ENCODE data around the gene NSMCE3.
A peak's percentile ranks its signal among the peaks of the same experiment; 100 is the strongest.

The NSMCE3 gene

GRCh38 chr15:29269485-29270168 lies at the start of gene NSMCE3:
Gene NSMCE3, minus strand, starts transcription at chr15:29269822. Its CDS starts 117 bp downstream, at chr15:29269705.
- no peaks in the 10 kb centered on the region for H3K36me3 ChIP-seq
- intact Hi-C loops (cut with DNase I; ENCODE audit: low total_unique reads) = no loop called here

GRCh38 chr15:29316422-29316821 lies 46.8 kb upstream of the NSMCE3 start:
- no peaks in the 10 kb centered on the region for H3K9me3 ChIP-seq
- intact Hi-C loops (cut with DNase I; ENCODE audit: low total_unique reads) = no loop called here
- DNase-seq = no peak
- no peaks in the 10 kb centered on the region for H3K4me1 ChIP-seq
- no peaks in the 10 kb centered on the region for H3K27me3 ChIP-seq
- no peak for TF ChIP-seq CTCF (IDR thresholded peaks at IDR 0.05)
- H3K4me3 ChIP-seq = no peak overlapping the region
- no peaks in the 10 kb centered on the region for H3K36me3 ChIP-seq
- H3K27ac ChIP-seq = no peak overlapping the region

More at GRCh38 chr15:29269485-29270168, at the start of gene NSMCE3:
- Histone ChIP-seq H3K27me3 (no peaks in the 10 kb centered on the region), H3K9me3 (no peaks in the 10 kb centered on the region), H3K4me1 (peaks cover 0 to 28% (median 20%) of the 10 kb centered on the region in 4 donors), H3K4me3 (peak within 1 kb of the TSS; percentile 79 to 95), H3K27ac (peak within 1 kb of the TSS; percentile 87 to 95)
- TF ChIP-seq CTCF (IDR thresholded peaks at IDR 0.05) = no peak
- DNase-seq = peak; percentile 89 to 92

GRCh38 chr15:29312387-29312786 lies 42.8 kb upstream of the NSMCE3 start:
- no peak for DNase-seq
- no peaks in the 10 kb centered on the region for H3K27me3 ChIP-seq
- H3K9me3 ChIP-seq = no peaks in the 10 kb centered on the region
- TF ChIP-seq CTCF (IDR thresholded peaks at IDR 0.05) = no peak
- intact Hi-C loops (cut with DNase I; ENCODE audit: low total_unique reads) = no loop called here
- H3K4me1 ChIP-seq = no peaks in the 10 kb centered on the region
- H3K27ac ChIP-seq = no peak overlapping the region
- H3K4me3 ChIP-seq = no peak overlapping the region
- no peaks in the 10 kb centered on the region for H3K36me3 ChIP-seq

- H3K9me3 ChIP-seq = no peaks in the 10 kb centered on the region
- intact Hi-C loops (cut with DNase I; ENCODE audit: low total_unique reads) = no loop called here
- no peak for DNase-seq
- no peak overlapping the region for H3K27ac ChIP-seq
- TF ChIP-seq CTCF (IDR thresholded peaks at IDR 0.05) = no peak
- H3K4me3 ChIP-seq = no peak overlapping the region
- no peaks in the 10 kb centered on the region for H3K4me1 ChIP-seq
- no peaks in the 10 kb centered on the region for H3K27me3 ChIP-seq
- H3K36me3 ChIP-seq = no peaks in the 10 kb centered on the region
Observed at GRCh38 chr15:29311696-29312095, 42.1 kb upstream of the NSMCE3 start.

GRCh38 chr15:29309139-29309538 lies 39.5 kb upstream of the NSMCE3 start:
- TF ChIP-seq CTCF (IDR thresholded peaks at IDR 0.05) = no peak
- intact Hi-C loops (cut with DNase I; ENCODE audit: low total_unique reads) = no loop called here
- H3K27ac ChIP-seq = no peak overlapping the region
- H3K4me3 ChIP-seq = no peak overlapping the region
- H3K4me1 ChIP-seq = no peaks in the 10 kb centered on the region
- DNase-seq = no peak
- H3K9me3 ChIP-seq = no peaks in the 10 kb centered on the region
- no peaks in the 10 kb centered on the region for H3K27me3 ChIP-seq
- no peaks in the 10 kb centered on the region for H3K36me3 ChIP-seq
